H1 (cell line): ENCODE data around the gene ABCC2. TPM values are rescaled to one million over a fixed set of nuclear protein-coding genes. Genes with fewer than 3 reads are reported as not detected.

ENCODE experiments used
- TEAD4 ChIP-seq: IDR thresholded peaks from 2 replicates; pipeline ENCODE4 v1.6.1; 2012; ENCODE audit warnings: low read depth, low read length, inconsistent platforms, mixed read lengths
- polyA plus RNA-seq, 7 experiments: library from polyadenylated mRNA; depleted of rRNA in 3 of 7; stranded (reverse) in 5 of 7; unstranded in 2 of 7; fragments of >200 nt in 5 of 7; fragments of 200-250 nt in 2 of 7; gene quantifications; 1 replicate in 5 of 7; 2 replicates in 1 of 7; 4 replicates in 1 of 7; pipeline versions ENCODE4 v1.2.1 to v1.2.3, GENCODE V29; 2011 to 2013; ENCODE audit warnings: missing spikeins in 2 of 7, mixed read lengths in 2 of 7
- total RNA-seq: library from RNA; stranded (reverse); fragmentation: NEBNext Ultra II Directional; extraction: Animal tissue kit (Norgen Biotek cat#: 25700); gene quantifications from 2 replicates; pipeline ENCODE4 v1.2.1, GENCODE V29; 2021

The ABCC2 gene
- total and polyA plus RNA-seq, 2 of the 8 experiments (the other 6 are each of a cell fraction or from before 2014, with no cell fraction given), result 0.74 to 1.1 TPM

- no peak for TF ChIP-seq TEAD4
- TF ChIP-seq, all 59 proteins: peak for 0
Observed at GRCh38 chr10:99872367-99873162, 90.1 kb downstream of the ABCC2 start (continued).
